Hepatocyte (in vitro differentiated cells): ENCODE data around the gene ACKR3. TPM values are rescaled to one million over a fixed set of nuclear protein-coding genes. Genes with fewer than 3 reads are reported as not detected.

Experiments used
- DNase-seq: peaks from one replicate; pipeline ENCODE4 v3.0.0-alpha.2; 2016; ENCODE audit warnings: low spot score
- H2AFZ ChIP-seq: fragments of 200-600 bp; sonication (generic); 2 replicates; pipeline ENCODE4 v1.6.0; 2016; ENCODE audit warnings: antibody characterized with exemption, mild to moderate bottlenecking
- H3K27ac ChIP-seq: fragments of 200-600 bp; sonication (generic); 2 replicates; pipeline ENCODE4 v1.5.1; 2016; ENCODE audit warnings: mild to moderate bottlenecking
- H3K27me3 ChIP-seq: fragments of 200-600 bp; sonication (generic); 2 replicates; pipeline ENCODE4 v1.6.1; 2016
- H3K36me3 ChIP-seq: fragments of 200-600 bp; sonication (generic); replicated peaks from 2 replicates; pipeline ENCODE4 v1.5.1; 2016; ENCODE audit warnings: low read depth; ENCODE audit not compliant: insufficient read depth
- H3K4me1 ChIP-seq: fragments of 200-600 bp; sonication (generic); 2 replicates; pipeline ENCODE4 v1.5.1; 2016; ENCODE audit warnings: mild to moderate bottlenecking, moderate library complexity; ENCODE audit not compliant: insufficient read depth
- H3K4me2 ChIP-seq: fragments of 200-600 bp; sonication (generic); 2 replicates; pipeline ENCODE4 v1.6.0; 2016
- H3K4me3 ChIP-seq: fragments of 200-600 bp; sonication (generic); 2 replicates; pipeline ENCODE4 v1.5.1; 2016; ENCODE audit warnings: mild to moderate bottlenecking
- H3K79me2 ChIP-seq: fragments of 200-600 bp; sonication (generic); 2 replicates; pipeline ENCODE4 v1.6.0; 2017; ENCODE audit warnings: mild to moderate bottlenecking
- H3K9me2 ChIP-seq: fragments of 200-600 bp; sonication (generic); replicated peaks from 2 replicates; pipeline ENCODE4 v1.6.0; 2017; ENCODE audit warnings: mild to moderate bottlenecking; ENCODE audit not compliant: insufficient read depth
- H3K9me3 ChIP-seq: fragments of 200-600 bp; sonication (generic); 2 replicates; pipeline ENCODE4 v1.5.1; 2016; ENCODE audit warnings: low read depth, mild to moderate bottlenecking
- H4K20me1 ChIP-seq: fragments of 200-600 bp; sonication (generic); 2 replicates; pipeline ENCODE4 v1.6.0; 2016; ENCODE audit warnings: mild to moderate bottlenecking; ENCODE audit not compliant: insufficient read depth, poor library complexity, severe bottlenecking
- EZH2 ChIP-seq: fragments of 200-600 bp; sonication (generic); IDR thresholded peaks from 2 replicates; pipeline ENCODE4 v1.6.1; 2016; ENCODE audit warnings: antibody characterized with exemption, mild to moderate bottlenecking, borderline replicate concordance
- EZH2phosphoT487 ChIP-seq: fragments of 200-600 bp; sonication (generic); IDR thresholded peaks from one replicate; pipeline ENCODE4 v1.6.1; 2018; ENCODE audit warnings: antibody characterized with exemption, mild to moderate bottlenecking, low read depth, moderate library complexity; ENCODE audit not compliant: unreplicated experiment, severe bottlenecking
- WGBS: methylation state at CpG from one replicate; pipeline ENCODE4 v1.1.6; 2016; ENCODE audit warnings: low lambda C conversion rate; ENCODE audit errors: missing lambda C conversion rate; 5-methylcytosine and 5-hydroxymethylcytosine counted together
- polyA plus RNA-seq: library from polyadenylated mRNA; unstranded; fragments of >200 nt; fragmentation: Nextera tagmentation; extraction: Ambion mirVana; gene quantifications from 2 replicates; pipeline ENCODE4 v1.2.1, GENCODE V29; 2016
- total RNA-seq: library from RNA; depleted of rRNA; stranded (reverse); fragments of >200 nt; gene quantifications from 2 replicates; pipeline ENCODE4 v1.2.3, GENCODE V29; 2014
- TF ChIP-seq, protein P1 (sequence below): fragments of 200-600 bp; sonication (generic); IDR thresholded peaks from 2 replicates; pipeline ENCODE4 v1.5.1; 2016; ENCODE audit warnings: antibody characterized with exemption, mild to moderate bottlenecking; ENCODE audit not compliant: poor library complexity

ACKR3 gene
- total and polyA plus RNA-seq, 2 experiments from 2014 or later = 49.5 to 58.9 TPM

DNA sequence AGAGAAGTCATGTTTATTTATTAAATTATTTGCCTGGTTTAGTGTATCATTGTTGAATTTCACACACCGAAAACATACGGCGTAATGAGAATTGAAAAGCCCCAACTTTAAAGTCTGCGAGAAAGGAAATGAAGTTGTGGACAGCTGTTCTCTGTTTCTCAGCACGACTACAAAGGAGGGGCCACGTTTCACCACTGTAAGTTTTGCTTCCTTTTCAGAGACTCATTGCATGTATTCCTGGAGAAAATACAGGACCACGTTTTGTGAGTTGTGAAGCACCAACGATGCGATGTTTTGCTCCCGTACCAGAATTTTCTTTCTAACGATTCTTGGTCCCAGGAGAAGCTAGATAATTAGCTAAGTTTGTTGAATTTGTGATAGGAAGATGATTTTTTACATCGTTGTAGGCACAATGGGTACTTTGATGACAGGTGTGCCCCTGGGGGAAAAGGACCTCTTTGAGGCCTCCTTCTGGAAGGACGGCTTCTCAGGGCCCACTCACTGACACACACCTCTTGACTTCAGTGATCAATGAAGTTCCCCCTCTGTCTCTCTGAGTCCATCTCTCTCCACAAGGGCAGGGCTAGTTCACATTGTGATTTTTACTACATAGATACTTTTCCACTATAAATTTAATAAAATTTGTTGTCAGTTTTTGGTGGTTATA lies 23.7 kb upstream of the ACKR3 start:
- 80% methylated on average over 13 of the region's 13 CpGs for WGBS
- H3K4me2 ChIP-seq = no peak overlapping the region
- H3K4me3 ChIP-seq = no peak overlapping the region
- no peak for DNase-seq
- H2AFZ ChIP-seq = no peak overlapping the region
- no peaks in the 10 kb centered on the region for H3K79me2 ChIP-seq
- no peaks in the 10 kb centered on the region for H3K36me3 ChIP-seq
- H3K9me2 ChIP-seq = no peaks in the 10 kb centered on the region
- H3K27ac ChIP-seq = no peak overlapping the region
- TF ChIP-seq EZH2 = no peak
- no peak for TF ChIP-seq EZH2phosphoT487
- TF ChIP-seq, protein P1, sequence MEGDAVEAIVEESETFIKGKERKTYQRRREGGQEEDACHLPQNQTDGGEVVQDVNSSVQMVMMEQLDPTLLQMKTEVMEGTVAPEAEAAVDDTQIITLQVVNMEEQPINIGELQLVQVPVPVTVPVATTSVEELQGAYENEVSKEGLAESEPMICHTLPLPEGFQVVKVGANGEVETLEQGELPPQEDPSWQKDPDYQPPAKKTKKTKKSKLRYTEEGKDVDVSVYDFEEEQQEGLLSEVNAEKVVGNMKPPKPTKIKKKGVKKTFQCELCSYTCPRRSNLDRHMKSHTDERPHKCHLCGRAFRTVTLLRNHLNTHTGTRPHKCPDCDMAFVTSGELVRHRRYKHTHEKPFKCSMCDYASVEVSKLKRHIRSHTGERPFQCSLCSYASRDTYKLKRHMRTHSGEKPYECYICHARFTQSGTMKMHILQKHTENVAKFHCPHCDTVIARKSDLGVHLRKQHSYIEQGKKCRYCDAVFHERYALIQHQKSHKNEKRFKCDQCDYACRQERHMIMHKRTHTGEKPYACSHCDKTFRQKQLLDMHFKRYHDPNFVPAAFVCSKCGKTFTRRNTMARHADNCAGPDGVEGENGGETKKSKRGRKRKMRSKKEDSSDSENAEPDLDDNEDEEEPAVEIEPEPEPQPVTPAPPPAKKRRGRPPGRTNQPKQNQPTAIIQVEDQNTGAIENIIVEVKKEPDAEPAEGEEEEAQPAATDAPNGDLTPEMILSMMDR = no peak
- no peaks in the 10 kb centered on the region for H4K20me1 ChIP-seq
- H3K27me3 ChIP-seq = no peaks in the 10 kb centered on the region
- H3K9me3 ChIP-seq = no peaks in the 10 kb centered on the region
- no peaks in the 10 kb centered on the region for H3K4me1 ChIP-seq

DNA sequence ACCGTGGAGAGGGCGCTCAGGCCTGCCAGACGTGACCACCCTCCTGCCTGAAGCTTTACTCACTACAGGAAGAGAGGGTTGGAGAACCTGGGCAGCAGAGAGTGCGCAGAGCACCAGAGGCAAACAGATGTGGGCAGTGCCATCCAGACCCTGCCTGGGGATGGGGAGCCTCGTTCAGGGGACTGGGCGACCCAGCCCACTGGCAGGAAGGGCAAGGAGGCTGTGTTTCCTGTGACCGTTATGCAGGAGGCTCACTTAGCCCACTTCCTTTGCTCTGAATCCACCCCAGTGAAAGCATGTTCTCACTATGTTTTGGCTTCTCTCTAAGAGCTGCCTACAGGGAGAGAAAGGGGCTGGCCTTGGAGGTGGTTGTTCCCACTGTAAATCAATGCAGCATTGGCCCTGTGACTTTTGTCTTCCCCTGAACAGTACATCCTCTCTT lies 23.0 kb upstream of the ACKR3 start:
- Histone ChIP-seq H3K27me3 (no peaks in the 10 kb centered on the region), H3K9me2 (no peaks in the 10 kb centered on the region), H4K20me1 (no peaks in the 10 kb centered on the region), H3K36me3 (no peaks in the 10 kb centered on the region), H3K4me3 (no peak overlapping the region), H3K27ac (no peak overlapping the region), H2AFZ (no peak overlapping the region), H3K4me1 (no peaks in the 10 kb centered on the region), H3K9me3 (no peaks in the 10 kb centered on the region), H3K4me2 (no peak overlapping the region), H3K79me2 (no peaks in the 10 kb centered on the region)
- TF ChIP-seq, protein P1 = no peak
- no peak for TF ChIP-seq EZH2phosphoT487
- TF ChIP-seq EZH2 = no peak
- DNase-seq = no peak
- 89% methylated on average over 7 of the region's 7 CpGs for WGBS

DNA sequence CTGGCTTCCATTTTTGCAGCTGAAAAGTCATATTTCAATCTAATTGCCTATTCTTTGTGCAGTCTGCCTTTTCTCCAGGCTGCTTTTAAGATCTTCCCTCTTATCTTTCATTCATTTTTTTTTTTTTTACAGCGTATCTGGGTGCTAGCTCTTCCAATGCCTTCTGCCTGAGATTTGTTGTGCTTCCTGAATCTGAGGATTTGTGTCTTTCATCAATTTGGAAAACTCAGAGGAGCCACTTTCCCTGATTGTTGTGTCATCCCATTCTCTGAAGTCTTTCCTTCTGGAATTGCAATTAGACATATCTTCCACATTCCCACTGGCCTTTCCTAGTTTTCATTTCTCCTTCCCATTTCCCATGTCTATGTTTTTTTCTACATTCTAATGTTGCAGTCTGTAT lies 21.9 kb upstream of the ACKR3 start:
- TF ChIP-seq EZH2phosphoT487 (no peak), EZH2 (no peak)
- TF ChIP-seq, protein P1 = no peak
- Histone ChIP-seq H3K9me3 (no peaks in the 10 kb centered on the region), H3K79me2 (no peaks in the 10 kb centered on the region), H3K9me2 (no peaks in the 10 kb centered on the region), H3K36me3 (no peaks in the 10 kb centered on the region), H3K4me3 (no peak overlapping the region), H3K27ac (no peak overlapping the region), H3K4me1 (peaks cover 2% of the 10 kb centered on the region), H3K4me2 (no peak overlapping the region), H4K20me1 (no peaks in the 10 kb centered on the region), H2AFZ (no peak overlapping the region), H3K27me3 (no peaks in the 10 kb centered on the region)
- 80% methylated on average over 1 of the region's 1 CpG for WGBS
- DNase-seq = no peak
